Epidermal melanocyte (primary cell): ENCODE data around the gene UBALD2.
"Not testable (repeated sequence)": the region's sequence is repeated elsewhere in the genome, so short reads cannot be mapped to it uniquely, and the experiment has no call there.

Experiments used
- DNase-seq: peaks from one replicate; pipeline ENCODE4 v3.0.0; 2011; ENCODE audit warnings: low spot score; ENCODE audit not compliant: insufficient read length

Gene UBALD2

DNA sequence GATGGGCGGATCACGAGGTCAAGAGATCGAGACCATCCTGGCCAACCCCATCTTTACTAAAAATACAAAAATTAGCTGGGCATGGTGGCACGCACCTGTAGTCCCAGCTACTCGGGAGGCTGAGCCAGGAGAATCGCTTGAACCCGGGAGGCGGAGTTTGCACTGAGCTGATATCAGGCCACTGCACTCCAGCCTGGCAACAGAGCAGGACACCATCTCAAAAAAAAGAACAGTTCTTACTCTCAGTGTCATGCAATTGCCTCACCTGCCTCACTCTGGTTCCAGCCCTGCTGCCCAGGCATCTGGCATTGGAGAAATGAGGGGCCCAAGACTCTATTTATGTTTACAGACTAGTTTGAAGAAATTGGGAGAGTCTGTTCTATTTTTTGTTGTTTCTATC is 20.4 kb upstream of the UBALD2 start:
- DNase-seq = not testable (repeated sequence)

GRCh38 chr17:76246080-76247066 is 18.8 kb upstream of the UBALD2 start:
- no peak for DNase-seq

DNA sequence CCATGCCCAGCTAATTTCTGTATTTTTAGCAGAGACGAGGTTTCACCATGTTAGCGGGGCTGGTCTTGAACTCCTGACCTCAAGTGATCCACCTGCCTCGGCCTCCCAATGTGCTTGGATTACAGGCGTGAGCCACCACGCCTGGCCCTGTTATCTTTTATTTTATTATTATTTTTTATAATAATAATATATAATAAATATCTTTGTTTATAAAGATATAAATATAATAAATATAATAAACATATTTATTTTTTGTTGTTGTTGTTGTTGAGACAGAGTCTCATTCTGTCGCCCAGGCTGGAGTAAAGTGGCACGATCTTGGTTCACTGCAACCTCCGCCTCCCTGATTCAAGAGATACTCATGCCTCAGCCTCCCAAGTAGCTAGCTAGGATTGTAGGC is 17.8 kb upstream of the UBALD2 start:
- DNase-seq = no peak

DNA sequence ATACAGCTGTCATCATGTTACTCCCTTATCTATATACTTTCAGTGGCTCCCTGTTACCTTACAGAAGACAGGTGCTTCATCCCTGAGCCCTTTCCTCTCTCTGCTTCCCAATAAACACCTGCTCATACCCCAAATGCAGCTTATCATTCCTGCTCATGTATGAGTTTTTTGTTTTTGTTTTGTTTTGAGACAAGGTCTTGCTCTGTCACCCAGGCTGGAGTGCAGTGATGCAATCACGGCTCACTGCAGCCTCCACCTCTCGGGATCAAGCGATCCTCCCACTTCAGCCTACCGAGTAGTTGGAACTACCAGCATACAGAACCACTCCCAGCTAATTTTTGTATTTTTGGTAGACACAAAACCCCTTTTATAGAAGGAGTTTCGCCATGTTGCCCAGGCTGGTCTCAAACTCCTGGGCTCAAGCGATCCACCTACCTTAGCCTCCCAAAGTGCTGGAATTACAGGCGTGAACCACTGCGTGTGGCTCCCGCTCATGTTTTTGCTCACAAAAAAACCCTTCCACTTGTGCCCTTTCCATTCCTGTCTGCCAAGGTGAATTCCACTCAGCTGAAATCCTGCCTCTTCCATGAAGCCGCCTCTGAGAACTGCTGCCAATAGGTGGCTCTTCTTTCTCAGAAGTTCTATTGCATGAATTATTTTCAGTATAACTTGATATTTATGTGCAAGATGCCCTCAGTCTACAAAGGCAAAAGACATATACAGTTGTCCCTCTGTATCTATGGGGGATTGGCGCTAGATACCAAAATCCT is 16.9 kb upstream of the UBALD2 start:
- DNase-seq = no peak

DNA sequence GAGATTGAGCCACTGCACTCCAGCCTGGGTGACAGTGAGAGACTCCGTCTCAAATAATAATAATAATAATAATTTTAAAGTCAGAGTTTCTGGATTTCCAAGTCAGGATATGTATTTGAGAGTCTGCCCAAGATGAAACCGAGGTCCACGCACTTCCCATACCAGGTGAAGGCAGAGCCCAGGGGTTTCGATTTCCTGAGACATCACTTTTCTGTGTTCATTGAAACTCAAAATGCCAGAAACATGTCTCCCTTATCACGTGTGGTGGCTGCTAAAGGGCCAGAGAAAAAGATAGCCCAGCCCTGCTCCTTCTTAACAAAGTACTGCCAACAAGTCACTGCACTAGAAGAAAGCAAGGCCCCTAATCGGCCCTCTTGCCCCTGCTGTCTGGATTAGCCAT is 15.0 kb upstream of the UBALD2 start:
- DNase-seq = no peak

GRCh38 chr17:76251478-76252039 is 13.6 kb upstream of the UBALD2 start:
- no peak for DNase-seq

DNA sequence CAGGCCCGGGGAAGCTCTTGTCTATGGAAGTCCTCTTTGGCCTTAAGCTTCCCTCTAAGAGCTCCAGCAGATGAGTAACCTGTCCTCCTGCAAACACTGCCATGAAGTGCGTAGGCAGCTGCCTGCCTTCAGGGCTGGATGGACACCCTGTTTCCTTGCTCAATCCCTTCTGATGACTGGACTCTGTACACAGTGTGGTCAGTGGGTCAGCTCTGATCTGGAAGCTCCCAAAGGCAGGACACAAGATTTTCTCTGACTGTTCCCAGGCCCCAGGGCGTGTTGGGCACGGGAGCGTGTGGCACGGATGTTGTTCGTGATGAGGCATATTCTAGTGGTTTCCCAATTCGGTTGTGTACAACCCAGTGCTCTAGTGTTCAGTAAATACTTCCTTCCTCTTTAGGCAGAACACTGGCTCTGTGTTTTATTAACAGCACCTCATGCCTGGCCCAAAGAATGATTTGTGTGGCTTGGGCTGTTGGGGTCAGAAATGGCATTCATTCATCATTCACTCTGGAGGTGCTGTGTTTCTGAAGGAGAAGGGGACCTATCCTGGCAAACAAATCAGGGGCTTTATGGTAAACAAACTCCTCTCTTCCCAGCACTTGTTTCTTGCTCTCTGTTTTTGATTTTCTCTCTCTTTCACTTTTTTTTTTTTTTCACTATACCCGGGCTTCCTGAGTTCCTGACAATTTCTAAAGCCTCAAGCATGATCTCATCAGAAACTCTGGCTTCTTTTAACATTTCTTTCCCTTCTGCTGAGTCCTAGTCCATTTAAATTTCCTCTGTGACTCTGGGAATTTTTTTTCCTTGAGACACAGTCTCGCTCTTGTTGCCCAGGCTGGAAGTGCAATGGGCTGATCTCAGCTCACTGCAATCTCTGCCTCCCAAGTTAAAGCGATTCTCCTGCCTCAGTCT is 12.9 kb upstream of the UBALD2 start:
- DNase-seq = peak; percentile 80

GRCh38 chr17:76252967-76253766 is 12.0 kb upstream of the UBALD2 start:
- DNase-seq = not testable (repeated sequence)

DNA sequence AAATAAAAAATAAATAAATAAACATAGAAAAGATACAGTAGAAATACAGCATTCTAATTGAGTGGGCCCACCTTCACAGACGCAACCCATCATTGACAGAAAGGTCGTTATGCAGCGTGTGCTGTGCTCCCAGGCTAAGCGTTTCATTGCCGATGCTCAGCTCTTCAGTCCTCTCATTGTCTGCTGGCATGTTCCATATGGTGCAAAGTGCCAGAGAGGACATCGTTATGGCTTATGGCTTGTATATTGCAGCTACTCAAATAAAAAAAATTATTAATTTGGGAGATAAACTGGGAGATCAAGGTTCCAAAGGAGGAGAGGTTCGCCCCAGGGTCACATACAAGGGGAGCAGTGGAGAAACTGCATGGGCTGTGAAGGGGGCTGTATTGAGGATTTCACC is 11.3 kb upstream of the UBALD2 start:
- DNase-seq = no peak

GRCh38 chr17:76254275-76254674 is 10.9 kb upstream of the UBALD2 start:
- no peak for DNase-seq

DNA sequence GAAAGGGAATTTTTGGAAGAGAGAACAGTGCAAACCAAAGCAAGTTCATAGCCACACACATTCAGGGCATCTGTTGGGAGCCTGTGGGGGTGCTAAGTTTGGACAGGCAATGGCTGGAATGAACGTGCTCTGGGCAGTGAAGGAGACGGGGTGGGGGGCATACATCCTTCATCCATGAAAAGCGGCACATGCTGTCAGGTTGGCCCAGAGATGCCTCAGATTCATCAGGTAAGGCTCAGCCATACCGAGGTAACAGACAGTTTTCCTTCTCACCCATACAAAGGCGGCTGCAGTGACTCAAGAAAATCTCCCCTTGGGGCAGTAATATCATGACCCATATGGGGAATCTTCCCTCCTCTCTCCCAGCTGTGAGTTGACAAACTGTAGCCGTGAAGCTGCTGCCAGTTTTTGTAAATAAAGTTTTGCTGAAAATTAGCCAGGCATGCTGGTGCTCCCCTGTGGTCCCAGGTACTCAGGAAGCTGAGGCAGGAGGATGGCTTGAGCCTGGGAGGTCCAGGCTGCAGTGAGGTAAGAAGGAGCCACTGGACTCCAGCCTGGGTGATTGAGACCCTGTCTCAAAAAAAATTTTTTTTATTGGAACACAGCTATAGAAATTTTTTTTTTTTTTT is 9.2 kb upstream of the UBALD2 start:
- no peak for DNase-seq

DNA sequence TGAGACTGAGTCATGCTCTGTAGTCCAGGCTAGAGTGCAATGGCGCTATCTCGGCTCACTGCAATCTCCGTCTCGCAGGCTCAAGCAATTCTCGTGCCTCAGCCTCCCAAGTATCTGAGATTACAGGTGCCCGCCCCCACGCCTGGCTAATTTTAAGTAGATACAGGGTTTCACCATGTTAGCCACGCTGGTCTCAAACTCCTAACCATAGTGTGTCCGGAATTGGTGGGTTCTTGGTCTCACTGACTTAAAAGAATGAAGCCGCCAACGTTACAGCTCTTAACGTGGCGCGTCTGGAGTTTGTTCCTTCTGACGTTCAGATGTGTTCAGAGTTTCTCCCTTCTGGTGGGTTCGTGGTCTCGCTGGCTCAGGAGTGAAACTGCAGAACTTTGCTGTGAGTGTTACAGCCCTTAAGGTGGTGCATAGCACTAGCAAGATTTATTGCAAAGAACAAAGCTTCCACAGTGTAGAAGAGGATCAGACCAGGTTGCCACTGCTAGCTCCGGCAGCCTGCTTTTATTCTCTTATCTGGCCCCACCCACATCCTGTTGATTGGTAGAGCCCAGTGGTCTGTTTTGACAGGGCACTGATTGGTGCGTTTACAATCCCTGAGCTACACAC is 8.6 kb upstream of the UBALD2 start:
- not testable (repeated sequence) for DNase-seq

DNA sequence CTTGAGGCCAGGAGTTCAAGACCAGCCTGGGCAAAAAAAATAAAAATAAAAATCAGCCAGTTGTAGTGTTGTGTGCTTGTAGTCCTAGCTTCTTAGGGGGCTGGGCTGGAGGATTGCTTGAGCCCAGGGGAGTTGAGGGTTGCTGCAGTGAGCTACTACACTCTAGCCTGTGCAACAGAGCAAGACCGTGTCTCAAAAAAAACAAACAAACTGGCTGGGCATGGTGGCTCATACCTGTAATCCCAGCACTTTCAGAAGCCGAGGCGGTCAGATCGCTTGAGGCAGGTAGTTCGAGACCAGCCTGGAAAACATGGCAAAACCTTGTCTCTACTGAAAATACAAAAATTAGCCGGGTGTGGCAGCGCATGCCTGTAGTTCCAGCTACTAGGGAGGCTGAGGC is 4.9 kb upstream of the UBALD2 start:
- DNase-seq = no peak

GRCh38 chr17:76260669-76261068 is 4.5 kb upstream of the UBALD2 start:
- DNase-seq = no peak

DNA sequence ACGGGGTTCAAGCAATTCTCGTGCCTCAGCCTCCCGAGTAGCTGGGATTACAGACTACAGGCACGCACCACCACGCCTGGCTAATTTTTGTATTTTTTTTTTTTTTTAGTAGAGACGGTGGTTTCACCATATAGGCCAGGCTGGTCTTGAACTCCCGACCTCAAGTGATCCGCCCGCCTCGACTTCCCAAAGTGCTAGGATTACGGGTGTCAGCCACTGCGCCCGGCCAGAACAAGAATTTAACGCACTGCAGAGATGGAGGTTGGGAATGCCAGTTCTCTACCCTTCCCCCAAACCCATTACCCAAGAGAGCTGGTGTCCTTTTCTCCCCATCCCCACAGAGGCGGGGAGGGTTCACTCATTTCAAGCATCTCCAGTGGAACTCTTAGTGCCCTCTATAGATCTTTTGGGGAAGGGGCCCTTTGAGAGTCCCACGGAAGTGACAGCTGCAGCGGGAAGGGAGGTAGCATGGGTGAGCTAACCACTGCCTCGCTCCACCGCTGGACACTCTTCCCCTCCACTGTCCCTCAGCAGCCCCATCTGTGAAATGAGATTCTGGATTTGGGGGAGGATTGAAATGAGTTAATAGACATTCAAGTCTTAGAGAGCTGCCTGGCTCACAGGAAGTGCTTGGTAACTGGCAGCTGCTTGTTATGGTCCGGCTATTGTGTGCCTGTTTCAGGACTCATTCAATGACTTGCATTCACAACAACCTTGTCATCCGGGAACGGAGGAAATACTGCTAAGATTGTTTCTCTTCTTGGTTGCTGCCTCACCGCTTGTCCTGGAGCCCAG is 3.5 kb upstream of the UBALD2 start:
- DNase-seq = peak; percentile 57

- no peak for DNase-seq
Measured at GRCh38 chr17:76262732-76263344, 2.3 kb upstream of the UBALD2 start.

GRCh38 chr17:76263896-76264295 is 1.3 kb upstream of the UBALD2 start:
- DNase-seq = no peak

GRCh38 chr17:76264425-76264754 is 758 bp upstream of the UBALD2 start:
- DNase-seq = no peak
